GM12874 (cell line): ENCODE data around the gene AGO3.

ENCODE experiments used
- CTCF ChIP-seq: IDR thresholded peaks from 2 replicates; pipeline ENCODE4 v1.5.1; 2011; ENCODE audit warnings: low read depth, mild to moderate bottlenecking, control low read depth, low read length, moderate library complexity; ENCODE audit not compliant: insufficient read depth

Gene AGO3

GRCh38 chr1:36089393-36090121, 158.7 kb downstream of the AGO3 start:
- no peak for TF ChIP-seq CTCF

- TF ChIP-seq CTCF: no peak
These were observed 160.2 kb downstream of the AGO3 start for GRCh38 chr1:36091141-36091540.

GRCh38 chr1:36091698-36092097, 160.8 kb downstream of the AGO3 start:
- no peak for TF ChIP-seq CTCF

- TF ChIP-seq CTCF: no peak
These were observed 161.4 kb downstream of the AGO3 start for GRCh38 chr1:36092166-36092797.

GRCh38 chr1:36092798-36093185, 161.9 kb downstream of the AGO3 start:
- TF ChIP-seq CTCF: no peak

GRCh38 chr1:36093226-36093625, 162.3 kb downstream of the AGO3 start:
- TF ChIP-seq CTCF: no peak

- no peak for TF ChIP-seq CTCF
These were observed 163.0 kb downstream of the AGO3 start for GRCh38 chr1:36093929-36094328.
